ENCODE data around the gene CPPED1. TPM values are rescaled to one million over a fixed set of nuclear protein-coding genes. Genes with fewer than 3 reads are reported as not detected.

Gene CPPED1
- total and polyA plus RNA-seq, 8 donors, result 8.0 to 178 (median 13.1) TPM

GRCh38 chr16:12773221-12773620, 30.5 kb downstream of the CPPED1 start:
- Histone ChIP-seq H3K4me3 (no peak overlapping the region), H3K27me3 (no peaks in the 10 kb centered on the region), H3K9me3 (no peaks in the 10 kb centered on the region), H3K4me1 (peaks cover 0 to 17% (median 7%) of the 10 kb centered on the region in 4 donors), H3K36me3 (peaks cover 0 to 32% (median 13%) of the 10 kb centered on the region in 4 donors), H3K27ac (peak overlapping the region in 1 of 5 donors; percentile 1)
- TF ChIP-seq POLR2A (IDR thresholded peaks at IDR 0.05) (no peak), EP300 (IDR thresholded peaks at IDR 0.05) (no peak), CTCF (IDR thresholded peaks at IDR 0.05) (no peak), POLR2AphosphoS5 (IDR thresholded peaks at IDR 0.05) (peak in 1 of 3 donors; percentile 20)
- intact Hi-C loops (cut with DNase I; ENCODE audit: low total_unique reads), result no loop called here
- peak; percentile 10 to 39 for DNase-seq
- 45 to 69% (median 54%) methylated on average over 8 of the region's 8 CpGs for WGBS, 5 donors

GRCh38 chr16:12771341-12771798, 32.3 kb downstream of the CPPED1 start:
- intact Hi-C loops (cut with DNase I; ENCODE audit: low total_unique reads), result no loop called here
- no peak overlapping the region for H3K4me3 ChIP-seq
- peaks cover 0 to 23% (median 13%) of the 10 kb centered on the region in 4 donors for H3K36me3 ChIP-seq
- peaks cover 0 to 17% (median 7%) of the 10 kb centered on the region in 4 donors for H3K4me1 ChIP-seq
- no peak for TF ChIP-seq POLR2A (IDR thresholded peaks at IDR 0.05)
- TF ChIP-seq CTCF (IDR thresholded peaks at IDR 0.05), result no peak
- peak in 2 of 3 donors; percentile 34 to 59 for TF ChIP-seq POLR2AphosphoS5 (IDR thresholded peaks at IDR 0.05)
- peak; percentile 18 to 43 for DNase-seq
- peak overlapping the region in 4 of 5 donors; percentile 6 to 50 (median 45) for H3K27ac ChIP-seq
- no peaks in the 10 kb centered on the region for H3K27me3 ChIP-seq
- H3K9me3 ChIP-seq, result no peaks in the 10 kb centered on the region
- WGBS, 5 donors, result 36 to 62% (median 51%) methylated on average over 5 of the region's 5 CpGs

GRCh38 chr16:12769525-12769924, 34.2 kb downstream of the CPPED1 start:
- 66 to 95% (median 87%) methylated on average over 7 of the region's 7 CpGs for WGBS, 5 donors
- peaks cover 0 to 26% (median 9%) of the 10 kb centered on the region in 4 donors for H3K4me1 ChIP-seq
- no peak overlapping the region for H3K4me3 ChIP-seq
- peaks cover 0 to 4% (median under 1%) of the 10 kb centered on the region in 4 donors for H3K36me3 ChIP-seq
- no peak overlapping the region for H3K27ac ChIP-seq
- intact Hi-C loops (cut with DNase I; ENCODE audit: low total_unique reads), result no loop called here
- no peak for DNase-seq
- no peaks in the 10 kb centered on the region for H3K27me3 ChIP-seq
- no peaks in the 10 kb centered on the region for H3K9me3 ChIP-seq
- TF ChIP-seq CTCF (IDR thresholded peaks at IDR 0.05) (no peak), POLR2A (IDR thresholded peaks at IDR 0.05) (no peak)

GRCh38 chr16:12767897-12768296, 35.8 kb downstream of the CPPED1 start:
- no peak overlapping the region for H3K4me3 ChIP-seq
- DNase-seq, result no peak
- no peaks in the 10 kb centered on the region for H3K9me3 ChIP-seq
- intact Hi-C loops (cut with DNase I; ENCODE audit: low total_unique reads), result no loop called here
- TF ChIP-seq POLR2A (IDR thresholded peaks at IDR 0.05), result no peak
- no peak for TF ChIP-seq POLR2AphosphoS5 (IDR thresholded peaks at IDR 0.05)
- TF ChIP-seq CTCF (IDR thresholded peaks at IDR 0.05), result no peak
- TF ChIP-seq EP300 (IDR thresholded peaks at IDR 0.05), result no peak
- H3K27ac ChIP-seq, result no peak overlapping the region
- peaks cover 0 to 39% (median 15%) of the 10 kb centered on the region in 4 donors for H3K4me1 ChIP-seq
- H3K27me3 ChIP-seq, result no peaks in the 10 kb centered on the region
- no peaks in the 10 kb centered on the region for H3K36me3 ChIP-seq
- 64 to 81% (median 69%) methylated on average over 6 of the region's 6 CpGs for WGBS, 5 donors

Measured in stomach (tissue), 9 donors.